Testis (tissue), 2 donors: ENCODE data around the gene ZNF865.

ENCODE experiments used
- POLR2A ChIP-seq: fragments of 450-650 bp; IDR thresholded peaks from one replicate; pipeline ENCODE4 v1.6.1; 2017; ENCODE audit warnings: antibody characterized with exemption, mild to moderate bottlenecking, moderate library complexity
- TF ChIP-seq, protein P1 (sequence below), 3 experiments: fragments of 450-650 bp in 2 of 3; fragments of 200-600 bp in 1 of 3; sonication (generic) in 1 of 3; IDR thresholded peaks; one replicate each; pipeline ENCODE4 v1.5.1; 2016 to 2019; ENCODE audit warnings: antibody characterized with exemption in 3 of 3, mild to moderate bottlenecking in 2 of 3, moderate library complexity in 1 of 3

DNA sequence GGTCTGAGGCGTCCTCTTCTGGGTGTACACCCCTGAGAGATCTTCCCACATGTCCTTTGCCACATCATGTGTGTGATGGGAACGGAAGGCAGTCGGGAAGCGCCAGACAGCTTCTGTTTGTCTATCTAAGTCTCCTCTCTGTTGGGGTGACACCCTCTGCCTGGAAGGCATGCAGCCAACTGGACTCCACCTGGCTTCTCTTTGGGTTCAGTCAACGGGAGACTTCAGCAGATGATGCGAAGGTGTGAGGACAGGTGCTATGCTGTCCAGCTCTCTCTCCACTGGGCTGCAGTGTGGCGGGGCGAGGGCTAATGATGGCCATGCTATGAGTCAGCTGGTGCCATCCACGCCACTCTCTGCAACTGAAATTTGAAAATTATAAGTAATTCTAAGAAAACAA, 45.8 kb upstream of the ZNF865 start:
- TF ChIP-seq, protein P1, sequence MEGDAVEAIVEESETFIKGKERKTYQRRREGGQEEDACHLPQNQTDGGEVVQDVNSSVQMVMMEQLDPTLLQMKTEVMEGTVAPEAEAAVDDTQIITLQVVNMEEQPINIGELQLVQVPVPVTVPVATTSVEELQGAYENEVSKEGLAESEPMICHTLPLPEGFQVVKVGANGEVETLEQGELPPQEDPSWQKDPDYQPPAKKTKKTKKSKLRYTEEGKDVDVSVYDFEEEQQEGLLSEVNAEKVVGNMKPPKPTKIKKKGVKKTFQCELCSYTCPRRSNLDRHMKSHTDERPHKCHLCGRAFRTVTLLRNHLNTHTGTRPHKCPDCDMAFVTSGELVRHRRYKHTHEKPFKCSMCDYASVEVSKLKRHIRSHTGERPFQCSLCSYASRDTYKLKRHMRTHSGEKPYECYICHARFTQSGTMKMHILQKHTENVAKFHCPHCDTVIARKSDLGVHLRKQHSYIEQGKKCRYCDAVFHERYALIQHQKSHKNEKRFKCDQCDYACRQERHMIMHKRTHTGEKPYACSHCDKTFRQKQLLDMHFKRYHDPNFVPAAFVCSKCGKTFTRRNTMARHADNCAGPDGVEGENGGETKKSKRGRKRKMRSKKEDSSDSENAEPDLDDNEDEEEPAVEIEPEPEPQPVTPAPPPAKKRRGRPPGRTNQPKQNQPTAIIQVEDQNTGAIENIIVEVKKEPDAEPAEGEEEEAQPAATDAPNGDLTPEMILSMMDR (IDR thresholded peaks at IDR 0.05), result no peak
- no peak for TF ChIP-seq POLR2A
